Activated CD4-positive, alpha-beta T cell treated with anti-CD3 and anti-CD28 coated beads, Interleukin-2, amount 10 ng/mL, durations not matched to agents 7 days and 5 days (primary cell): Measurements from ENCODE around the gene TRIM26. TPM values are rescaled to one million over a fixed set of nuclear protein-coding genes. Genes with fewer than 3 reads are reported as not detected.
"Not testable (repeated sequence)": the region's sequence is repeated elsewhere in the genome, so short reads cannot be mapped to it uniquely, and the experiment has no call there.

Experiments
- CTCF ChIA-PET: fragments of 350-600 bp; sonication (Branson Sonifier 250); formaldehyde crosslinking; loops from one replicate; lab custom pipeline; 2021; ENCODE audit warnings: antibody characterized with exemption; lab: Charles Lee
- POLR2A ChIA-PET: fragments of 350-600 bp; sonication (Branson Sonifier 250); formaldehyde crosslinking; loops from one replicate; lab custom pipeline; 2021; ENCODE audit warnings: antibody characterized with exemption; lab: Charles Lee
- DNase-seq: peaks from one replicate; pipeline ENCODE4 v3.0.0-alpha.2; 2020
- H3K27ac Mint-ChIP-seq: one replicate; pipeline ENCODE4 v1.8.0; 2021; ENCODE audit warnings: mild to moderate bottlenecking, moderate library complexity, mixed read lengths
- H3K27me3 Mint-ChIP-seq: one replicate; pipeline ENCODE4 v1.8.0; 2021; ENCODE audit warnings: mixed read lengths
- H3K36me3 Mint-ChIP-seq: one replicate; pipeline ENCODE4 v1.8.0; 2021; ENCODE audit warnings: low read depth, mixed read lengths
- H3K4me1 Mint-ChIP-seq: one replicate; pipeline ENCODE4 v1.8.0; 2021; ENCODE audit warnings: mixed read lengths
- H3K4me3 Mint-ChIP-seq: one replicate; pipeline ENCODE4 v1.8.0; 2021; ENCODE audit warnings: mild to moderate bottlenecking, moderate library complexity, mixed read lengths
- H3K9me3 Mint-ChIP-seq: one replicate; pipeline ENCODE4 v1.8.0; 2021; ENCODE audit warnings: mixed read lengths
- total RNA-seq, 2 experiments: library from RNA; stranded (reverse); gene quantifications; one replicate each; pipeline ENCODE4 v1.2.3, GENCODE V29; 2021

Gene TRIM26
- total RNA-seq, 2 experiments from 2014 or later = 84.6 to 88.3 TPM

DNA sequence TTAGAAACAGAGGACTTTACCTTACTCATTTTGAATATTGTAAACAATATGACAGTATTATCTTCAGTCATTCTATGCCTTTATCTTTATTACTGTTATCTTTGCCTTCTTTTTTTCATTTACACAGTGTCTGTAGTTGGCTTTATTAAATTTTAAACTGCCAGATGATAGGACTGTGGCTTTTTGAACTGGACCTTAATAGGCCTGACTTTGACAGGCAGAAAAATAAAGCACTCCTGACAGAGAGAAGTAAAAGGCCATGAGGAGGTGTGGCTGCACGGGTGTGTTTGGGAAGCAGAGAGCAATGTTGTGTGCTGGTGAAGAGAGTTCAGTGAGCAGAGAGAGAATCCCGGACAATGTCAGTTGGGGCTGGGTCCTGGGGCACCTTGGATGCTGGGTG is 69.4 kb downstream of the TRIM26 start:
- ChIA-PET POLR2A (no interaction called here), CTCF (interaction anchor here (0.6 to 1.6 kb wide), 2 partner anchors 12 to 39 kb away, joined by 3 to 4 read pairs; no protein-coding TSS in a partner anchor)
- Mint-ChIP-seq H3K27ac (no peak overlapping the region), H3K36me3 (no peaks in the 10 kb centered on the region), H3K4me1 (no peaks in the 10 kb centered on the region), H3K27me3 (peaks cover 52% of the 10 kb centered on the region), H3K9me3 (no peaks in the 10 kb centered on the region), H3K4me3 (no peak overlapping the region)
- no peak for DNase-seq

DNA sequence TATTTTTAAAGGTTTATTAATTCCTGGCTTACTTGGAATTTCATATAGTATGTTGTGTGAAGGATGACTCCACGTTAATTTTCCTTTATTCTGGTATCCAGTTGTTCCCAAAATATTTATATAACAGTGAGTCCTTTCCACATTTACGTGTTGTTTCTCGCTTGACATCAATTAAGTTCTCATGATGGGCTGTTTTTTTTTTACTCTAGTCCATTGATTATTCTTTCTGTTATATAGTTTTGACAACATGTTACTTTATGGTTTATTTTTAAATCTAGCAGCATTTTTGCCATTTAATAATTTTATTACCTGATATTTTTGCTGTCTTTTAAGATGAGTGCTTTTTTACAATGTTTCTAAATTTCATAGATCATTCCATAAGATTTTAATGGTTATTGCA is 70.5 kb downstream of the TRIM26 start:
- Mint-ChIP-seq H3K27ac (no peak overlapping the region), H3K4me3 (no peak overlapping the region), H3K9me3 (no peaks in the 10 kb centered on the region), H3K27me3 (peaks cover 62% of the 10 kb centered on the region), H3K36me3 (no peaks in the 10 kb centered on the region), H3K4me1 (no peaks in the 10 kb centered on the region)
- no peak for DNase-seq
- CTCF ChIA-PET = no interaction called here
- POLR2A ChIA-PET = no interaction called here

GRCh38 chr6:30140240-30140639 is 73.0 kb downstream of the TRIM26 start:
- Mint-ChIP-seq H3K27me3 (peaks cover 69% of the 10 kb centered on the region), H3K4me1 (peaks cover 13% of the 10 kb centered on the region)
- H3K27ac Mint-ChIP-seq, DNase-seq, H3K4me3 Mint-ChIP-seq, H3K36me3 Mint-ChIP-seq, CTCF ChIA-PET, POLR2A ChIA-PET, H3K9me3 Mint-ChIP-seq: not testable (repeated sequence)

- Mint-ChIP-seq H3K36me3 (no peaks in the 10 kb centered on the region), H3K4me3 (no peak overlapping the region), H3K4me1 (peaks cover 13% of the 10 kb centered on the region), H3K27me3 (peaks cover 59% of the 10 kb centered on the region), H3K27ac (no peak overlapping the region), H3K9me3 (no peaks in the 10 kb centered on the region)
- ChIA-PET POLR2A (no interaction called here), CTCF (interaction anchor here (1.0 kb wide), 1 partner anchor 35 kb away, joined by 3 read pairs; no protein-coding TSS in a partner anchor)
- DNase-seq = no peak
Observed at GRCh38 chr6:30136570-30137286, 76.5 kb downstream of the TRIM26 start.

DNA sequence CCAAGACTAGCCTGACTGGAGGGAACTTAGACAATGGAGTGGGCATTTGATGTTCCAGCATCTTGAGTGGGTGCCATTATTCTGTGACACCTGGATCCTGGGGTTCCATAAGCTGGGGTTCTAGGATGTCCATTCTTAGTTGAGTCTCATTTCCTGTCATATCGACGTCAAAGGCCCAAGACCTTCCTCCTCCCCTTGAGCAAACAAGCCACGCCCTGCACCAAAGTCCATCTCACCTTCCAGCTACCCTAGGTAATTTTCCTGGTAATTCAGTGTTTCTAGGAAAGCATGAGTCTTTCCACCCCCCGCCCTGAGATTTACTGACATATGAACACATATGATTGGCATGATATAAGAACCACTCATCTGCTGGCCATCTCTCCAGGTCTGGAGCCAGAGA is 77.4 kb downstream of the TRIM26 start, which contains the start of gene TRIM40:
Gene TRIM40 (plus strand): TSS at position 384 of the 400 bp plus-strand sequence. CDS start 897 bp downstream, outside the sequence.
- ChIA-PET POLR2A (no interaction called here), CTCF (interaction anchor here (1.0 to 2.8 kb wide), 2 partner anchors 32 to 34 kb away, joined by 3 to 15 read pairs; no protein-coding TSS in a partner anchor)
- no peaks in the 10 kb centered on the region for H3K36me3 Mint-ChIP-seq
- no peaks in the 10 kb centered on the region for H3K9me3 Mint-ChIP-seq
- H3K4me1 Mint-ChIP-seq = peaks cover 17% of the 10 kb centered on the region
- H3K27me3 Mint-ChIP-seq = peaks cover 58% of the 10 kb centered on the region
- H3K4me3 Mint-ChIP-seq = no peak within 1 kb of the TSS
- no peak for DNase-seq
- no peak within 1 kb of the TSS for H3K27ac Mint-ChIP-seq

DNA sequence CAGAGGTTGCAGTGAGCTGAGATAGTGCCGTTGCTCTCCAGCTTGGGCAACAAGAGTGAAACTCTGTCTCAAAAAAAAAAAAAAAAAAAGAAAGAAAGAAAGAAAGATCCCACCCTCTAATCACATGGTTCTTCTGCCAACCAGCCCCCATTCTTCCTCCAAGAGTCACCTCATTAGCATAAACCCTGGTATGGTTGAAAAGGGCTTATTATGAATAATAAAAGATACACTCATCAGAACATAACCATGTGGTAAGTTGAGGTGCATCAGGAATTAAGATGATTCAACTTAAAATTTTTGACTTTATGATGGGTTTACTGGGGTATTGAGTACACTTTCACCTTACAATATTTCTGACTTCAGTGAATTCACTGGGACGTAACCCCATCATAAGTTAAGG is 78.1 kb downstream of the TRIM26 start:
- Mint-ChIP-seq H3K27ac (no peak overlapping the region), H3K4me3 (no peak overlapping the region), H3K27me3 (peaks cover 60% of the 10 kb centered on the region), H3K4me1 (peaks cover 23% of the 10 kb centered on the region), H3K36me3 (no peaks in the 10 kb centered on the region), H3K9me3 (no peaks in the 10 kb centered on the region)
- no peak for DNase-seq
- POLR2A ChIA-PET = no interaction called here
- CTCF ChIA-PET = interaction anchor here (2.8 kb wide), 1 partner anchor 31 kb away, joined by 15 read pairs; no protein-coding TSS in a partner anchor

Other genes starting within 250 kb of the TRIM26 start
- 10 to 100 TPM; 52.9 to 59.1 TPM for gene POLR1H, start 152.1 kb downstream of the TRIM26 start, total RNA-seq
- 10 to 100 TPM; 57.9 to 73.7 TPM for gene PPP1R11, start 146.2 kb downstream of the TRIM26 start, total RNA-seq
- gene RNF39, start 137.6 kb downstream of the TRIM26 start, total RNA-seq = not detected
- not detected for gene TRIM31, start 100.3 kb downstream of the TRIM26 start, total RNA-seq
- not detected for gene TRIM40, start 77.3 kb downstream of the TRIM26 start, total RNA-seq
- gene TRIM10, start 52.2 kb downstream of the TRIM26 start, total RNA-seq = not detected
- gene TRIM15, start 49.9 kb downstream of the TRIM26 start, total RNA-seq = not detected
- gene TRIM39, start 113.5 kb upstream of the TRIM26 start, total RNA-seq = 10 to 100 TPM; 13.0 to 15.4 TPM
- gene RPP21, start 131.8 kb upstream of the TRIM26 start, total RNA-seq = 10 to 100 TPM; 37.5 to 42.7 TPM